Measurements from ENCODE around the gene SLC22A23.

The SLC22A23 gene

DNA sequence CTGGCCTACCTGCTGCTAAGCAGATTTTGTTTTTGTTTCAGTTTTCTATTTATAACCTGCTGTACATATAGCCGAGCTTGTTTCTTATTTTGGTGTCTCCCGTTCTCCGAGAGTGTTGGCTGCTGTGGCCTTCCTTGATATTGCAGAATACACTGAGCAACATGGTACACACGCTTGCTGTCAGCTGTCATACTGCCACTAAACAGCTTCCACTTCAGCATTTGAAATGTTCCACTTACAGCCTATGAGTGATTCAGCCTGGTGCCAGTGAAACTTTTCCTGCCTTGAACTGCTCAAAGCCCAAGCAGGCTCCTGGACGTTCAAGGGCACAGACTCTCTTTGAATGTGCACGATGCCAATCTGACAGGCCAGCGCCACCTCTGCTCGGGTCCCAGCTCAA is 111.0 kb downstream of the SLC22A23 start:
- Histone ChIP-seq H3K27ac (no peak overlapping the region), H3K9me3 (no peaks in the 10 kb centered on the region), H3K36me3 (no peaks in the 10 kb centered on the region), H3K27me3 (peaks cover 39% of the 10 kb centered on the region), H3K4me1 (ENCODE audit: control insufficient read depth in 1 of 2, insufficient read depth in 1 of 2, low read depth in 1 of 2, low read length in 1 of 2) (no peaks in the 10 kb centered on the region), H3K4me3 (ENCODE audit: low read depth in 1 of 2, low read length in 1 of 2) (no peak overlapping the region)
- TF ChIP-seq, protein P1, sequence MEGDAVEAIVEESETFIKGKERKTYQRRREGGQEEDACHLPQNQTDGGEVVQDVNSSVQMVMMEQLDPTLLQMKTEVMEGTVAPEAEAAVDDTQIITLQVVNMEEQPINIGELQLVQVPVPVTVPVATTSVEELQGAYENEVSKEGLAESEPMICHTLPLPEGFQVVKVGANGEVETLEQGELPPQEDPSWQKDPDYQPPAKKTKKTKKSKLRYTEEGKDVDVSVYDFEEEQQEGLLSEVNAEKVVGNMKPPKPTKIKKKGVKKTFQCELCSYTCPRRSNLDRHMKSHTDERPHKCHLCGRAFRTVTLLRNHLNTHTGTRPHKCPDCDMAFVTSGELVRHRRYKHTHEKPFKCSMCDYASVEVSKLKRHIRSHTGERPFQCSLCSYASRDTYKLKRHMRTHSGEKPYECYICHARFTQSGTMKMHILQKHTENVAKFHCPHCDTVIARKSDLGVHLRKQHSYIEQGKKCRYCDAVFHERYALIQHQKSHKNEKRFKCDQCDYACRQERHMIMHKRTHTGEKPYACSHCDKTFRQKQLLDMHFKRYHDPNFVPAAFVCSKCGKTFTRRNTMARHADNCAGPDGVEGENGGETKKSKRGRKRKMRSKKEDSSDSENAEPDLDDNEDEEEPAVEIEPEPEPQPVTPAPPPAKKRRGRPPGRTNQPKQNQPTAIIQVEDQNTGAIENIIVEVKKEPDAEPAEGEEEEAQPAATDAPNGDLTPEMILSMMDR (IDR thresholded peaks at IDR 0.05) = no peak

GRCh38 chr6:3343089-3343883 is 113.6 kb downstream of the SLC22A23 start:
- Histone ChIP-seq H3K4me3 (ENCODE audit: low read depth in 1 of 2, low read length in 1 of 2) (no peak overlapping the region), H3K27ac (no peak overlapping the region), H3K27me3 (peaks cover 42% of the 10 kb centered on the region), H3K36me3 (no peaks in the 10 kb centered on the region), H3K9me3 (no peaks in the 10 kb centered on the region), H3K4me1 (ENCODE audit: control insufficient read depth in 1 of 2, insufficient read depth in 1 of 2, low read depth in 1 of 2, low read length in 1 of 2) (no peaks in the 10 kb centered on the region)
- TF ChIP-seq, protein P1 (IDR thresholded peaks at IDR 0.05) = no peak

DNA sequence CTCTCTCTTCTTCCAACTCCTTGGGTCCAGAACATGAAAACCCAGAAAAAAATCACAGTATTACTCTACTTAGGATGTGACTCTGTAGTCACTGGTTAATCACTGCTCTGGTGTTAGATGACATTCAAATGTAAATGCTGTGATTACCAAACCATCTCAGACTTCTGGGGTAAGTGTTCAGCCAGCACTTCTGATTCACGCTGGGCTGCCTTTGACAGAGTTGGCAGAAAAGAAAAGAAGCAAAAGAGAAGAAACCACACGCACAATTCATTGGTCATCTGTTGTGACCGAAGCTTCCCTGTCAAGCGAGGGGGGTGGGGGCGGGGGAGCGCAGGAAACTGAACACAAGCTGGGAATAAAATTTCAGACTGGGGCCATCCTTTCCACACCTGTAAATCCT is 115.4 kb downstream of the SLC22A23 start:
- peaks cover 60% of the 10 kb centered on the region for H3K27me3 ChIP-seq
- H3K27ac ChIP-seq = no peak overlapping the region
- H3K36me3 ChIP-seq = no peaks in the 10 kb centered on the region
- no peaks in the 10 kb centered on the region for H3K4me1 ChIP-seq (ENCODE audit: control insufficient read depth in 1 of 2, insufficient read depth in 1 of 2, low read depth in 1 of 2, low read length in 1 of 2)
- H3K4me3 ChIP-seq (ENCODE audit: low read depth in 1 of 2, low read length in 1 of 2) = no peak overlapping the region
- H3K9me3 ChIP-seq = no peaks in the 10 kb centered on the region
- TF ChIP-seq, protein P1 (IDR thresholded peaks at IDR 0.05) = no peak

DNA sequence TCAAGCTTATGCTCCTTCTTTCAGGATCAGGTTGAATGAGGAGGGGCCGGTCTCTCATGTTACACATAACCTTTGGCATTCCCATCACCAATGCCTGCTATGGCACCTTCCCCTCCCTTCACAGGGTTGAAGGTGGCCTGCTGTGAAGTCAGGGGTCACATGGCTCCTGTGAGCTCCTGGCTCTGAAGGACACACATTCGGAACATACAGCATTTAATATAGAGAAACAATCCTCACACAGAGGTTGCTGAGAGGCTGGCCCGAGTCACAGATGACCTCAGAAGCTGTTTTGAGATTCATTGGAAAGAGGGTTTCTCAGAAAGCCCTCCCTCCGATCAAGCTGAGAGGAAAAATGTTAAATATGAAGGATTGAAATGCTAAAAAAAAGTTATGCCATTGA is 116.0 kb downstream of the SLC22A23 start:
- H3K4me1 ChIP-seq (ENCODE audit: control insufficient read depth in 1 of 2, insufficient read depth in 1 of 2, low read depth in 1 of 2, low read length in 1 of 2) = no peaks in the 10 kb centered on the region
- H3K27me3 ChIP-seq = peaks cover 66% of the 10 kb centered on the region
- no peak overlapping the region for H3K27ac ChIP-seq
- H3K9me3 ChIP-seq = no peaks in the 10 kb centered on the region
- TF ChIP-seq, protein P1 (IDR thresholded peaks at IDR 0.05) = no peak
- H3K4me3 ChIP-seq (ENCODE audit: low read depth in 1 of 2, low read length in 1 of 2) = no peak overlapping the region
- no peaks in the 10 kb centered on the region for H3K36me3 ChIP-seq

GRCh38 chr6:3340358-3340802 is 116.5 kb downstream of the SLC22A23 start:
- no peaks in the 10 kb centered on the region for H3K4me1 ChIP-seq (ENCODE audit: control insufficient read depth in 1 of 2, insufficient read depth in 1 of 2, low read depth in 1 of 2, low read length in 1 of 2)
- no peaks in the 10 kb centered on the region for H3K9me3 ChIP-seq
- no peaks in the 10 kb centered on the region for H3K36me3 ChIP-seq
- H3K27me3 ChIP-seq = peaks cover 69% of the 10 kb centered on the region
- H3K27ac ChIP-seq = no peak overlapping the region
- TF ChIP-seq, protein P1 (IDR thresholded peaks at IDR 0.05) = no peak
- H3K4me3 ChIP-seq (ENCODE audit: low read depth in 1 of 2, low read length in 1 of 2) = no peak overlapping the region

Data from neutrophil (primary cell).